Activated CD8-positive, alpha-beta memory T cell treated with anti-CD3 and anti-CD28 coated beads for 24 hours (primary cell): ENCODE results near the gene HMGA1.
A peak's percentile ranks its signal among the peaks of the same experiment; 100 is the strongest.
"Not testable (repeated sequence)": the region's sequence is repeated elsewhere in the genome, so short reads cannot be mapped to it uniquely, and the experiment has no call there.

Source experiments
- DNase-seq: peaks from one replicate; pipeline ENCODE4 v3.0.0-alpha.2; 2020

The HMGA1 gene

GRCh38 chr6:34240329-34241248, 3.9 kb downstream of the HMGA1 start:
- peak; percentile 58 for DNase-seq

- DNase-seq, result peak; percentile 55
These were observed 4.9 kb downstream of the HMGA1 start for GRCh38 chr6:34241351-34242215.

GRCh38 chr6:34242252-34243130, 5.8 kb downstream of the HMGA1 start:
- DNase-seq, result peak; percentile 51

GRCh38 chr6:34243131-34243771, 6.6 kb downstream of the HMGA1 start:
- peak; percentile 61 for DNase-seq

GRCh38 chr6:34243901-34244884, 7.5 kb downstream of the HMGA1 start:
- peak; percentile 82 for DNase-seq

- not testable (repeated sequence) for DNase-seq
These were observed 8.5 kb downstream of the HMGA1 start for GRCh38 chr6:34245032-34245760.

GRCh38 chr6:34245761-34246140, 9.1 kb downstream of the HMGA1 start:
- DNase-seq, result not testable (repeated sequence)

- no peak for DNase-seq
These were observed 9.5 kb downstream of the HMGA1 start for GRCh38 chr6:34246249-34246562.

- peak; percentile 85 for DNase-seq
These were observed 10.1 kb downstream of the HMGA1 start for GRCh38 chr6:34246563-34247391.

GRCh38 chr6:34247481-34248197, 11.0 kb downstream of the HMGA1 start:
- DNase-seq, result no peak

GRCh38 chr6:34248198-34248726, 11.6 kb downstream of the HMGA1 start:
- DNase-seq, result peak; percentile 80

GRCh38 chr6:34248727-34249468, 12.2 kb downstream of the HMGA1 start, which contains the start of gene SMIM29:
Gene SMIM29, minus strand, starts transcription at chr6:34249006. Its CDS starts 1,215 bp downstream, at chr6:34247791.
- DNase-seq, result peak; percentile 100

- DNase-seq, result no peak
These were observed 13.0 kb downstream of the HMGA1 start for GRCh38 chr6:34249469-34250261.

- not testable (repeated sequence) for DNase-seq
These were observed 15.7 kb downstream of the HMGA1 start for GRCh38 chr6:34252395-34252794.

- no peak for DNase-seq
These were observed 22.9 kb downstream of the HMGA1 start for GRCh38 chr6:34259529-34260069.

GRCh38 chr6:34260576-34261267, 24.0 kb downstream of the HMGA1 start:
- no peak for DNase-seq
